IMR-90 (cell line): Measurements from ENCODE around the gene MPI. TPM values are rescaled to one million over a fixed set of nuclear protein-coding genes. Genes with fewer than 3 reads are reported as not detected.

Source experiments
- ATAC-seq: fragments of 200-7000 bp; cut with Tn5 transposase; 2 replicates; pipeline ENCODE4 v1.9.1; 2020; ENCODE audit warnings: low read depth, mild to moderate bottlenecking, moderate library complexity
- BruUV-seq: library from RNA; stranded (reverse); fragments of 400-500 nt; replicated peaks from 2 replicates; lab custom pipeline; 2021; lab: Mats Ljungman, UMichigan
- CTCF ChIA-PET: fragments of 300-600 bp; formaldehyde crosslinking; extraction: SDS; loops from one replicate; lab custom pipeline; 2021; ENCODE audit warnings: antibody characterized with exemption; lab: Yijun Ruan, JAX
- POLR2A ChIA-PET: fragments of 300-600 bp; sonication (Branson Sonifier 250); formaldehyde crosslinking; loops from one replicate; lab custom pipeline; 2022; ENCODE audit warnings: antibody characterized with exemption; ENCODE audit not compliant: unreplicated experiment; lab: Charles Lee
- DNase-seq: peaks from one replicate; pipeline ENCODE4 v3.0.0; 2013
- H2AFZ ChIP-seq: replicated peaks from 2 replicates; pipeline ENCODE3; 2013; ENCODE audit warnings: low read length, mild to moderate bottlenecking; ENCODE audit not compliant: poor library complexity
- H2AK5ac ChIP-seq: 2 replicates; pipeline ENCODE4 v1.6.1; 2013; ENCODE audit warnings: low read depth, low read length, inconsistent platforms
- H2AK9ac ChIP-seq: replicated peaks from 2 replicates; pipeline ENCODE3; 2013; ENCODE audit warnings: mild to moderate bottlenecking, low read depth, low read length, moderate library complexity; ENCODE audit not compliant: poor library complexity
- H2BK120ac ChIP-seq: 2 replicates; pipeline ENCODE4 v1.6.1; 2013; ENCODE audit warnings: low read depth, low read length, inconsistent platforms
- H2BK15ac ChIP-seq: 3 replicates; pipeline ENCODE4 v1.6.1; 2013; ENCODE audit warnings: low read depth, low read length, inconsistent platforms
- H2BK20ac ChIP-seq: 2 replicates; pipeline ENCODE4 v1.6.1; 2013; ENCODE audit warnings: low read depth, mild to moderate bottlenecking, inconsistent platforms, low read length, moderate library complexity
- H2BK5ac ChIP-seq: 2 replicates; pipeline ENCODE4 v1.6.1; 2013; ENCODE audit warnings: mild to moderate bottlenecking, low read depth, low read length, inconsistent platforms; ENCODE audit not compliant: poor library complexity, severe bottlenecking
- H3K14ac ChIP-seq: replicated peaks from 2 replicates; pipeline ENCODE4 v1.6.1; 2013; ENCODE audit warnings: low read depth, low read length, inconsistent platforms
- H3K18ac ChIP-seq: 2 replicates; pipeline ENCODE4 v1.6.1; 2013; ENCODE audit warnings: low read depth, low read length, control low read depth
- H3K23ac ChIP-seq: 2 replicates; pipeline ENCODE4 v1.6.1; 2013; ENCODE audit warnings: low read depth, low read length, inconsistent platforms
- H3K27ac ChIP-seq: 2 replicates; pipeline ENCODE4 v1.5.1; 2013; ENCODE audit warnings: mild to moderate bottlenecking, control low read depth, low read length; ENCODE audit not compliant: insufficient read depth
- H3K27me3 ChIP-seq: 2 replicates; pipeline ENCODE4 v1.6.1; 2013; ENCODE audit warnings: low read length; ENCODE audit not compliant: control insufficient read depth, insufficient read depth
- H3K36me3 ChIP-seq: 2 replicates; pipeline ENCODE4 v1.6.1; 2013; ENCODE audit warnings: low read length, mixed read lengths; ENCODE audit not compliant: control insufficient read depth, insufficient read depth
- H3K4ac ChIP-seq: 2 replicates; pipeline ENCODE4 v1.6.1; 2013; ENCODE audit warnings: low read depth, low read length, inconsistent platforms
- H3K4me1 ChIP-seq: 2 replicates; pipeline ENCODE4 v1.6.1; 2013; ENCODE audit warnings: low read length, mixed read lengths; ENCODE audit not compliant: control insufficient read depth, insufficient read depth
- H3K4me2 ChIP-seq: 2 replicates; pipeline ENCODE4 v1.6.1; 2013; ENCODE audit warnings: low read depth, mild to moderate bottlenecking, control low read depth, low read length, moderate library complexity
- H3K4me3 ChIP-seq: 2 replicates; pipeline ENCODE4 v1.5.1; 2013; ENCODE audit warnings: low read depth, mild to moderate bottlenecking, control low read depth, low read length, moderate library complexity; ENCODE audit not compliant: insufficient read depth
- H3K56ac ChIP-seq: 2 replicates; pipeline ENCODE4 v1.6.1; 2013; ENCODE audit warnings: low read length, inconsistent platforms; ENCODE audit not compliant: insufficient read depth; ENCODE audit errors: extremely low read depth
- H3K79me1 ChIP-seq, 2 experiments: 2 replicates each; pipeline ENCODE4 v1.6.1; 2013; ENCODE audit warnings: low read length in 2 of 2, inconsistent platforms in 1 of 2, low read depth in 1 of 2
- H3K9ac ChIP-seq: 2 replicates; pipeline ENCODE4 v1.6.1; 2013; ENCODE audit warnings: low read depth, low read length, control low read depth
- H3K9me1 ChIP-seq: 2 replicates; pipeline ENCODE4 v1.6.1; 2013; ENCODE audit warnings: low read length, inconsistent platforms; ENCODE audit not compliant: insufficient read depth
- H3K9me3 ChIP-seq: 2 replicates; pipeline ENCODE4 v1.6.1; 2013; ENCODE audit warnings: low read length; ENCODE audit not compliant: control insufficient read depth, insufficient read depth
- H4K20me1 ChIP-seq: 2 replicates; pipeline ENCODE4 v1.6.1; 2013; ENCODE audit warnings: low read length, inconsistent platforms; ENCODE audit not compliant: insufficient read depth
- H4K5ac ChIP-seq: 2 replicates; pipeline ENCODE4 v1.6.1; 2013; ENCODE audit warnings: mild to moderate bottlenecking, low read depth, low read length, control low read depth
- H4K8ac ChIP-seq, 2 experiments: 2 replicates each; pipeline ENCODE4 v1.6.1; 2013; ENCODE audit warnings: low read depth in 2 of 2, low read length in 2 of 2, control low read depth in 1 of 2, inconsistent platforms in 1 of 2
- H4K91ac ChIP-seq: 2 replicates; pipeline ENCODE4 v1.6.1; 2013; ENCODE audit warnings: low read depth, low read length, inconsistent platforms; ENCODE audit not compliant: insufficient read depth
- BHLHE40 ChIP-seq: fragments of 150-350 bp; IDR thresholded peaks from 2 replicates; pipeline ENCODE4 v1.6.1; 2016; ENCODE audit warnings: mild to moderate bottlenecking, low read depth, low read length
- CEBPB ChIP-seq: IDR thresholded peaks from 2 replicates; pipeline ENCODE4 v1.6.1; 2012; ENCODE audit warnings: low read depth, low read length, improper control_type of control experiment
- CHD1 ChIP-seq: IDR thresholded peaks from 2 replicates; pipeline ENCODE4 v1.6.1; 2012; ENCODE audit warnings: low read depth, low read length, improper control_type of control experiment
- ELK1 ChIP-seq: fragments of 150-350 bp; IDR thresholded peaks from 2 replicates; pipeline ENCODE4 v1.6.1; 2016; ENCODE audit warnings: low read depth, mild to moderate bottlenecking, low read length, moderate library complexity, borderline replicate concordance
- FOS ChIP-seq: fragments of 150-350 bp; IDR thresholded peaks from 2 replicates; pipeline ENCODE4 v1.6.1; 2016; ENCODE audit warnings: low read depth, low read length
- MAFK ChIP-seq: IDR thresholded peaks from 2 replicates; pipeline ENCODE4 v1.6.1; 2012; ENCODE audit warnings: low read depth, low read length, improper control_type of control experiment
- MAZ ChIP-seq: IDR thresholded peaks from 2 replicates; pipeline ENCODE4 v1.6.1; 2012; ENCODE audit warnings: low read depth, mild to moderate bottlenecking, low read length, improper control_type of control experiment, moderate library complexity, borderline replicate concordance
- MXI1 ChIP-seq: IDR thresholded peaks from 2 replicates; pipeline ENCODE4 v1.6.1; 2012; ENCODE audit warnings: low read depth, mild to moderate bottlenecking, low read length, moderate library complexity, borderline replicate concordance
- NFE2L2 ChIP-seq: fragments of 150-350 bp; IDR thresholded peaks from 2 replicates; pipeline ENCODE4 v1.6.1; 2016; ENCODE audit warnings: low read depth, mild to moderate bottlenecking, low read length
- POLR2A ChIP-seq: IDR thresholded peaks from 2 replicates; pipeline ENCODE4 v1.6.1; 2012; ENCODE audit warnings: mild to moderate bottlenecking, low read depth, low read length
- RAD21 ChIP-seq: IDR thresholded peaks from 2 replicates; pipeline ENCODE4 v1.6.1; 2012; ENCODE audit warnings: low read length, improper control_type of control experiment
- RCOR1 ChIP-seq: IDR thresholded peaks from 2 replicates; pipeline ENCODE4 v1.6.1; 2012; ENCODE audit warnings: mild to moderate bottlenecking, low read length, improper control_type of control experiment; ENCODE audit not compliant: insufficient replicate concordance
- RFX5 ChIP-seq: IDR thresholded peaks from 2 replicates; pipeline ENCODE4 v1.8.0; 2012; ENCODE audit warnings: low read depth, mild to moderate bottlenecking, low read length, moderate library complexity
- SMC3 ChIP-seq: fragments of 150-350 bp; IDR thresholded peaks from 2 replicates; pipeline ENCODE4 v1.6.1; 2016; ENCODE audit warnings: low read depth, mild to moderate bottlenecking, antibody characterized with exemption, low read length, moderate library complexity
- WGBS, 2 experiments: methylation state at CpG; one replicate each; pipeline versions ENCODE4 v1.1.5 to v1.1.7; 2013; ENCODE audit warnings: missing lambda C conversion rate in 2 of 2; ENCODE audit not compliant: insufficient read length in 1 of 2; ENCODE audit errors: extremely low coverage in 2 of 2; 5-methylcytosine and 5-hydroxymethylcytosine counted together
- dilution Hi-C: fragments of 300-500 bp; cut with HindIII; formaldehyde crosslinking; loops from one replicate; pipeline ENCODE4 v1.14.3; 2018; ENCODE audit warnings: low sequenced_read_pairs; ENCODE audit not compliant: unreplicated experiment
- in situ Hi-C: fragments of 300-500 bp; cut with MboI; formaldehyde crosslinking; loops from 3 replicates; pipeline ENCODE4 v1.14.3; 2019; ENCODE audit warnings: low sequenced_read_pairs, inconsistent platforms, mixed read lengths
- intact Hi-C: fragments of 100-400 bp; cut with micrococcal nuclease; formaldehyde crosslinking; loops from 2 replicates; pipeline ENCODE4 v1.10.0; 2022
- polyA plus RNA-seq, 3 experiments: library from polyadenylated mRNA; depleted of rRNA; stranded (reverse); fragments of >200 nt; gene quantifications; 2 replicates each; pipeline ENCODE4 v1.2.3, GENCODE V29; 2012; ENCODE audit warnings: low replicate concordance in 1 of 3
- total RNA-seq: library from RNA; depleted of rRNA; stranded (reverse); fragments of >200 nt; gene quantifications from 2 replicates; pipeline ENCODE4 v1.2.3, GENCODE V29; 2012
- TF ChIP-seq, protein P1 (sequence below): conservative IDR thresholded peaks from 2 replicates; pipeline ENCODE4 v1.5.1; 2012; ENCODE audit warnings: mild to moderate bottlenecking, low read depth, low read length, improper control_type of control experiment
- TF ChIP-seq, protein P2 (sequence below): fragments of 150-350 bp; IDR thresholded peaks from 2 replicates; pipeline ENCODE4 v1.6.1; 2017; ENCODE audit warnings: mild to moderate bottlenecking, antibody characterized with exemption, low read length, low read depth

The MPI gene
- total and polyA plus RNA-seq, 2 of the 4 experiments (the other 2 are of a cell fraction) = 80.1 to 91.8 TPM

GRCh38 chr15:74890665-74890960 is 771 bp downstream of the MPI start:
- TF ChIP-seq ELK1 (no peak), SMC3 (no peak), RAD21 (no peak), POLR2A (no peak), RFX5 (no peak), NFE2L2 (no peak), RCOR1 (no peak), MAZ (no peak), BHLHE40 (no peak), MXI1 (no peak), CHD1 (no peak), MAFK (no peak), FOS (no peak), CEBPB (no peak)
- TF ChIP-seq, protein P1, sequence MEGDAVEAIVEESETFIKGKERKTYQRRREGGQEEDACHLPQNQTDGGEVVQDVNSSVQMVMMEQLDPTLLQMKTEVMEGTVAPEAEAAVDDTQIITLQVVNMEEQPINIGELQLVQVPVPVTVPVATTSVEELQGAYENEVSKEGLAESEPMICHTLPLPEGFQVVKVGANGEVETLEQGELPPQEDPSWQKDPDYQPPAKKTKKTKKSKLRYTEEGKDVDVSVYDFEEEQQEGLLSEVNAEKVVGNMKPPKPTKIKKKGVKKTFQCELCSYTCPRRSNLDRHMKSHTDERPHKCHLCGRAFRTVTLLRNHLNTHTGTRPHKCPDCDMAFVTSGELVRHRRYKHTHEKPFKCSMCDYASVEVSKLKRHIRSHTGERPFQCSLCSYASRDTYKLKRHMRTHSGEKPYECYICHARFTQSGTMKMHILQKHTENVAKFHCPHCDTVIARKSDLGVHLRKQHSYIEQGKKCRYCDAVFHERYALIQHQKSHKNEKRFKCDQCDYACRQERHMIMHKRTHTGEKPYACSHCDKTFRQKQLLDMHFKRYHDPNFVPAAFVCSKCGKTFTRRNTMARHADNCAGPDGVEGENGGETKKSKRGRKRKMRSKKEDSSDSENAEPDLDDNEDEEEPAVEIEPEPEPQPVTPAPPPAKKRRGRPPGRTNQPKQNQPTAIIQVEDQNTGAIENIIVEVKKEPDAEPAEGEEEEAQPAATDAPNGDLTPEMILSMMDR = no peak
- TF ChIP-seq, protein P2, sequence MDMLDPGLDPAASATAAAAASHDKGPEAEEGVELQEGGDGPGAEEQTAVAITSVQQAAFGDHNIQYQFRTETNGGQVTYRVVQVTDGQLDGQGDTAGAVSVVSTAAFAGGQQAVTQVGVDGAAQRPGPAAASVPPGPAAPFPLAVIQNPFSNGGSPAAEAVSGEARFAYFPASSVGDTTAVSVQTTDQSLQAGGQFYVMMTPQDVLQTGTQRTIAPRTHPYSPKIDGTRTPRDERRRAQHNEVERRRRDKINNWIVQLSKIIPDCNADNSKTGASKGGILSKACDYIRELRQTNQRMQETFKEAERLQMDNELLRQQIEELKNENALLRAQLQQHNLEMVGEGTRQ = no peak
- H3K18ac ChIP-seq = no peak overlapping the region
- H3K9me3 ChIP-seq = no peaks in the 10 kb centered on the region
- ChIA-PET POLR2A (no interaction called here), CTCF (no interaction called here)
- H2BK20ac ChIP-seq = no peak overlapping the region
- no peak overlapping the region for H2BK120ac ChIP-seq
- peaks cover 9% of the 10 kb centered on the region for H3K4me1 ChIP-seq
- H2BK15ac ChIP-seq = no peak overlapping the region
- H3K4ac ChIP-seq = peak overlapping the region; percentile 88
- peak overlapping the region; percentile 84; the same call in 1 of the 2 replicates for H3K27ac ChIP-seq
- H3K23ac ChIP-seq = peak overlapping the region; percentile 92
- H3K4me3 ChIP-seq = peak overlapping the region; percentile 73
- H3K79me1 ChIP-seq = peaks cover 16 to 32% of the 10 kb centered on the region in 2 experiments; a peak in 3 of 4 replicates
- no CpG with 5 or more reads among the region's 1 CpG for WGBS, 2 experiments
- H3K14ac ChIP-seq = peak overlapping the region; percentile 92
- H3K9ac ChIP-seq = peak overlapping the region; percentile 95
- peak overlapping the region; percentile 98 for H3K4me2 ChIP-seq
- BruUV-seq = no TSS peak
- no peaks in the 10 kb centered on the region for H3K27me3 ChIP-seq
- peak overlapping the region; percentile 98 for H2AK5ac ChIP-seq
- H3K36me3 ChIP-seq = peaks cover 22% of the 10 kb centered on the region
- H2AFZ ChIP-seq = peak overlapping the region; percentile 99
- no peak for DNase-seq
- H3K9me1 ChIP-seq = peaks cover 16% of the 10 kb centered on the region
- no peak for ATAC-seq
- peak overlapping the region; percentile 86 to 96; a peak in 3 of 4 replicates for H4K8ac ChIP-seq
- in situ Hi-C loops = no loop called here
- intact Hi-C loops = loop anchor here (1.0 to 5.0 kb wide), 2 partner anchors 13 to 48 kb away; partner anchors contain the start of gene ULK3
- peak overlapping the region; percentile 92; the same call in 1 of the 2 replicates for H4K91ac ChIP-seq
- dilution Hi-C loops = no loop called here
- H2BK5ac ChIP-seq = peak overlapping the region; percentile 9
- H4K20me1 ChIP-seq = no peaks in the 10 kb centered on the region
- peak overlapping the region; percentile 83 for H4K5ac ChIP-seq
- H3K56ac ChIP-seq = peak overlapping the region; percentile 85; the same call in 1 of the 2 replicates
- peak overlapping the region; percentile 98 for H2AK9ac ChIP-seq
